Erythroblast (primary cell): ENCODE measurements around the gene RTF2.

Source experiments
- GATA1 ChIP-seq: IDR thresholded peaks from 2 replicates; pipeline ENCODE4 v1.6.1; 2011; ENCODE audit warnings: low read depth, mild to moderate bottlenecking, control low read depth, low read length, moderate library complexity
- POLR2A ChIP-seq: IDR thresholded peaks from 2 replicates; pipeline ENCODE4 v1.6.1; 2011; ENCODE audit warnings: mild to moderate bottlenecking, low read length

DNA sequence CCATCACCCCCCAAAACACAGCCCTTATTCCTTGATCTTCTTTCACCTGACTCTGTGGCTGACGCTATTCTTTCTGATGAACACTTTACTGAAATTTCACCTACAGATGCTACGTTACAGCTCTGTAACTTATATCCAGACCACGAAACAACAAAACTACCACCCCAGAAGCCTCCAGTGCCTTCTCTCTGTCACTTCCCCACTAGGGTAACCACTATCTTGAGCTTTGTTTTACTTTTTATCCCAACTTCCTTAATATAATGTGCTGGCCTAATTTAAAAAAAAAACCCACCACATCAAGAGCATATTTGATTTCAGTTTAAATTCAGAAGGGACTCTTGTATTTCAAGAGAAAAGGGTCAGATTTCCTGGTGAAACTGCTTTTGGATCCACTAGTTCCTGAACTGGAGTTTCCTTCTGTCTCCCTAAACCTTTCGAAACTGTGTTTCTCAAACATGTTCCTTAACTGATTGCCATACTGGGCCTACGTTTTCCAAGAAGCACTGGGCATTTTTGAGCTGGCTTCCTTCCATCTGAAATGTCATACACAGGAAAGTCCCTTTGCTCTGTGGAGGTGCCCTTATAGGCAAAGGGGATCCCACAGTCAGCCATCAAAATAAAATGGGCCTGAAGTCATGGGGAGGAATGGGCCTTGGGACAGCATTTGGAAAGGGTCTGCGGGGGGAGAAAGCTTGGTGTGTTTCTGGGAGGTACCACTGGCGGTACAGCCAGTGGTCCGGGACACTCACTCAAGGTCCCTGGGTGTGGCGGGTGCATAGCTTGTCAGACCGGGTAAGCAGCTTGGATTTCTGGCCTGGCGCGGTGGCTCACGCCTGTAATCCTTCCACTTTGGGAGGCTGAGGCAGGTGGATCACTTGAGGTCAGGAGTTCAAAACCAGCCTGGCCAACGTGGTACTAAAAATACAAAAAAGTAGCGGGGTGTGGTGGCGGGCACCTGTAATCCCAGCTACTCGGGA lies 25.8 kb upstream of the RTF2 start:
- TF ChIP-seq POLR2A (no peak), GATA1 (no peak)
